Heart left ventricle (tissue), 13 donors: Measurements from ENCODE around the gene FBXO9.

ENCODE experiments used
- POLR2A ChIP-seq, 2 donors: fragments of 450-650 bp; IDR thresholded peaks; one replicate each; pipeline ENCODE4 v1.6.1; 2017; ENCODE audit warnings: antibody characterized with exemption in 2 of 2, mild to moderate bottlenecking in 2 of 2, moderate library complexity in 2 of 2
- TF ChIP-seq, protein P1 (sequence below), 12 donors: fragments of 200-600 bp; sonication (generic) in 4 of 12; IDR thresholded peaks; one replicate each; pipeline versions ENCODE4 v1.5.0 to v1.8.0; 2018 to 2022; ENCODE audit warnings: antibody characterized with exemption in 12 of 12, mild to moderate bottlenecking in 5 of 12
- donor health status: ischemic (EF 13 %, LVEDD 7.1; RV severe dilation, severe dysfunction).
- donor health status: DM: no; HTN: yes; CAD: no.
- donor health status: DM: no; HTN: no; CAD: no.
- donor health status: ischemic (EF 25% LVEDD 6.9; RV normal size, moderate dysfunction).
- donor health status: ischemic (EF 25% LVEDD 5.7; RV mildly dilated, moderate dysfunction).
- donor health status: ischemic (EF 35%, LVEDD 5.7; RV mildly dilated, moderate dysfunction).
- donor health status: nonischemic (EF 11% LVEDD 7.7; RV severe dilation, severe dysfunction).
- donor health status: DM: yes; HTN: yes; CAD: no.
- donor health status: PGD.
- donor health status: ischemic (EF 29% LVEDD 5.4; RV normal size, mild dysfunction).
- donor health status: nonischemic (EF 23%, LVEDD 6.1; RV moderate dilation, normal function).

DNA sequence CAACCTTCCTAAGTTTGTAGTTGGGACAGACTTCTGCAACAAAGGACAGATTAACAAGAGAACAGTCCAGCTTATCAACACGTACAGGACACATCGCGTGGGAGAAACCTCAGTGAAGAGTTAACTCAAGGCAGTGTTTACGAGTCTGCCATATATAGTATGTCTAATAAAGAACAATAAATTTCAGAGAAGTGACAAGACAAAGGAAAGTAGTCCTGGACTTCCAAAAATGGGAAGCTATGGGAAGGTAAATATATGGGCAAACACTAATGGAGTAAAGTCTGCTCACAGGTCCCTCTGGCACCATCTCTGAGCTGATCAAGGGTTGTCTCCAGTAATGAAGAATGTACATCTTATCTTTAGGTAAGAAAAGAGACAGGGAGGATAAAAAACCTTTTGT is 48.5 kb downstream of the FBXO9 start:
- TF ChIP-seq, protein P1, sequence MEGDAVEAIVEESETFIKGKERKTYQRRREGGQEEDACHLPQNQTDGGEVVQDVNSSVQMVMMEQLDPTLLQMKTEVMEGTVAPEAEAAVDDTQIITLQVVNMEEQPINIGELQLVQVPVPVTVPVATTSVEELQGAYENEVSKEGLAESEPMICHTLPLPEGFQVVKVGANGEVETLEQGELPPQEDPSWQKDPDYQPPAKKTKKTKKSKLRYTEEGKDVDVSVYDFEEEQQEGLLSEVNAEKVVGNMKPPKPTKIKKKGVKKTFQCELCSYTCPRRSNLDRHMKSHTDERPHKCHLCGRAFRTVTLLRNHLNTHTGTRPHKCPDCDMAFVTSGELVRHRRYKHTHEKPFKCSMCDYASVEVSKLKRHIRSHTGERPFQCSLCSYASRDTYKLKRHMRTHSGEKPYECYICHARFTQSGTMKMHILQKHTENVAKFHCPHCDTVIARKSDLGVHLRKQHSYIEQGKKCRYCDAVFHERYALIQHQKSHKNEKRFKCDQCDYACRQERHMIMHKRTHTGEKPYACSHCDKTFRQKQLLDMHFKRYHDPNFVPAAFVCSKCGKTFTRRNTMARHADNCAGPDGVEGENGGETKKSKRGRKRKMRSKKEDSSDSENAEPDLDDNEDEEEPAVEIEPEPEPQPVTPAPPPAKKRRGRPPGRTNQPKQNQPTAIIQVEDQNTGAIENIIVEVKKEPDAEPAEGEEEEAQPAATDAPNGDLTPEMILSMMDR (IDR thresholded peaks at IDR 0.05) = no peak
- no peak for TF ChIP-seq POLR2A (IDR thresholded peaks at IDR 0.05)
